Mesenteric fat pad (tissue), 1 donor: ENCODE data around the gene RAET1G. TPM values are rescaled to one million over a fixed set of nuclear protein-coding genes. Genes with fewer than 3 reads are reported as not detected.
"Not testable (repeated sequence)": the region's sequence is repeated elsewhere in the genome, so short reads cannot be mapped to it uniquely, and the experiment has no call there.

ENCODE experiments used
- DNase-seq: peaks from one replicate; pipeline ENCODE4 v3.0.0-alpha.2; 2020; ENCODE audit warnings: low spot score
- total RNA-seq: library from RNA; stranded (reverse); fragmentation: NEBNext Ultra II Directional; extraction: Animal tissue kit (Norgen Biotek cat#: 25700); gene quantifications from one replicate; pipeline ENCODE4 v1.2.1, GENCODE V29; 2021
- donor health status: DM: yes; HTN: yes; CAD: no.

RAET1G gene
- total RNA-seq, 1 donor from 2014 or later: 0.51 TPM

GRCh38 chr6:149954328-149954983 lies 31.5 kb upstream of the RAET1G start:
- DNase-seq: peak; percentile 71

GRCh38 chr6:149953934-149954327 lies 31.0 kb upstream of the RAET1G start:
- DNase-seq: not testable (repeated sequence)

- DNase-seq: peak; percentile 35
Measured at GRCh38 chr6:149953390-149953789, 30.5 kb upstream of the RAET1G start.

GRCh38 chr6:149951626-149952025 lies 28.7 kb upstream of the RAET1G start:
- DNase-seq: peak; percentile 57

GRCh38 chr6:149951096-149951495 lies 28.2 kb upstream of the RAET1G start:
- no peak for DNase-seq

GRCh38 chr6:149950423-149950822 lies 27.5 kb upstream of the RAET1G start:
- DNase-seq: no peak

GRCh38 chr6:149948616-149949015 lies 25.7 kb upstream of the RAET1G start:
- no peak for DNase-seq

GRCh38 chr6:149948011-149948410 lies 25.1 kb upstream of the RAET1G start:
- no peak for DNase-seq

- DNase-seq: not testable (repeated sequence)
Measured at GRCh38 chr6:149947533-149947932, 24.6 kb upstream of the RAET1G start.

GRCh38 chr6:149946631-149947030 lies 23.7 kb upstream of the RAET1G start:
- DNase-seq: peak; percentile 81

GRCh38 chr6:149945276-149945675 lies 22.4 kb upstream of the RAET1G start:
- not testable (repeated sequence) for DNase-seq

- DNase-seq: not testable (repeated sequence)
Measured at GRCh38 chr6:149943321-149943720, 20.4 kb upstream of the RAET1G start.

GRCh38 chr6:149942461-149942829 lies 19.5 kb upstream of the RAET1G start:
- no peak for DNase-seq

- DNase-seq: no peak
Measured at GRCh38 chr6:149941583-149942460, 18.9 kb upstream of the RAET1G start, which contains the start of gene ULBP2. ULBP2 (plus strand) TSS chr6:149942014; CDS start chr6:149942073, 59 bp downstream.

GRCh38 chr6:149940672-149940982 lies 17.7 kb upstream of the RAET1G start:
- no peak for DNase-seq

GRCh38 chr6:149939909-149940671 lies 17.2 kb upstream of the RAET1G start:
- no peak for DNase-seq

- no peak for DNase-seq
Measured at GRCh38 chr6:149939356-149939648, 16.4 kb upstream of the RAET1G start.

- DNase-seq: no peak
Measured at GRCh38 chr6:149938571-149939355, 15.8 kb upstream of the RAET1G start.

- DNase-seq: not testable (repeated sequence)
Measured at GRCh38 chr6:149938013-149938570, 15.2 kb upstream of the RAET1G start.

GRCh38 chr6:149936743-149937142 lies 13.8 kb upstream of the RAET1G start:
- no peak for DNase-seq

GRCh38 chr6:149935668-149936067 lies 12.7 kb upstream of the RAET1G start:
- no peak for DNase-seq
